ENCODE data around the gene TBC1D14.

Gene TBC1D14

DNA sequence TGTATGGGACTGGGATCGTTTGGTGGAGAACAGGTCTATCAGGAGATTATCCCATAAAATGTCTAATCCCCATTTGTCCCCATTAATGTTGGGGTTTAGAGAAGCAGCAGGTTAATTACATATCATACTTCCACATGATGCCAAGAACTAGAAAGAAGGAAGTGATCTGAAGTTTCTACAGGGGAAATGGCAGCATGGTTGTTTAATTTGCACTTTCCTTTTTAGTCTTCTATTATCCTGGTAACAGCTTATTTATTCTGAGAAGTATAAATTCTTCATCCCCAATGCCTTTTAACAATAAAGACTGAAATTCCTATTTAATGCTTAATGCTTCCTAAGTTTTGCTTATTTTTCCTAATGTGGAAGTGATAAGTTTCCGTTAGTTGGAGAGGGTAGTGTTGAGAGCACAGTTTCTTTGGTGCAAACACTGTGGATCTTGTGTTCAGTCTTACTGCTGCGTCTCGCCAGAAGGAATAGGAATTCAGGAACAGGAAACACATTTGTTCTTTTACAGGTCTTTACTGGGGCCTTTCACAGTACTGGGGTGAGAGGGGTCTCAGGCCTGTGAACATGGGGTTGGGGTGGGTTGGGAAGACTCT is 74.0 kb downstream of the TBC1D14 start:
- no peaks in the 10 kb centered on the region for H3K36me3 ChIP-seq (ENCODE audit: control insufficient read depth, insufficient read depth, low read length)
- H3K9ac ChIP-seq (ENCODE audit: low read length), result no peak overlapping the region
- no peak overlapping the region for H3K4me3 ChIP-seq (ENCODE audit: low read depth, low read length)
- H3K9me3 ChIP-seq (ENCODE audit: control insufficient read depth, insufficient read depth, low read depth, low read length), result no peaks in the 10 kb centered on the region
- no peak overlapping the region for H3K27ac ChIP-seq (ENCODE audit: low read depth, low read length)
- no peaks in the 10 kb centered on the region for H3K27me3 ChIP-seq (ENCODE audit: control insufficient read depth, insufficient read depth, low read length)
- H3K4me1 ChIP-seq (ENCODE audit: control insufficient read depth, insufficient read depth, low read length), result peaks cover 20% of the 10 kb centered on the region

DNA sequence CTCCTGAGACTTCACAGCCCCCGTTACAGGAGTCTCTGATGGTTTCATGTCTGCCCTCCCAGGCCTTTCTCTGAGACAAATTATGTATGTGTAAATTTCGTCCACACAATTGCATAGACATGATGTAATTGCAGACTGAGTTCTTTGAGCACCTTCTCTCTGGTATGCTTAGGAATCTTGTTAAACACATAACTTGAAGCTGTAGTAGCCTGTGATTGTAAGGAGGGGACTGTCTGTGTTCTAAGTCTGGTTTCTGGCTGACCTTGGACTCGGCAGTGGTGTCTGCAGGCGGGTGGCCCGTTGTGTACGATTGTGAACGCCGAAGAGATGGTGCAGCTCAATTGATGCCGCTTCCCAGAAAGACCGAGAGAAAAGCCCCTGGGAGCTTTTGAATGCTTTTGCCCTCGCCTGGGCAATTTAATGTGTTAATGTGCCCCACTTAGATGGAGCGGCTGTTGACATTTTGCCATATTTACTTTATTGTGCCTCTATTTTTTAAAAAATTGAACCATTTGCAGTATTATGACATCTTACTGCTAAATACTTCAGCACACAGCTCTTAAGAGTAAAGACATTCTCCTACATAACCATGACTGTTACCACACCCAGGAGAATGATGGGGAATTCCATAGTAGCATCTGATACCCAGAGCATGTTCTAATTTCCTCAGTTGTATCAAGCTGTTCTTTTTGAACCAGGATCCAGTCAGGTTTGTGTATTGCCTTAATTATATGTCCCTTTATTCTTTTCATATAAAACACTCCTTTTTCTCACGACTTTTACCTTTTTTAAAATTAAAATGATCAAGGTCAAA is 75.2 kb downstream of the TBC1D14 start:
- Histone ChIP-seq H3K36me3 (ENCODE audit: control insufficient read depth, insufficient read depth, low read length) (no peaks in the 10 kb centered on the region), H3K9ac (ENCODE audit: low read length) (no peak overlapping the region), H3K9me3 (ENCODE audit: control insufficient read depth, insufficient read depth, low read depth, low read length) (no peaks in the 10 kb centered on the region), H3K4me3 (ENCODE audit: low read depth, low read length) (no peak overlapping the region), H3K4me1 (ENCODE audit: control insufficient read depth, insufficient read depth, low read length) (peaks cover 27% of the 10 kb centered on the region), H3K27me3 (ENCODE audit: control insufficient read depth, insufficient read depth, low read length) (no peaks in the 10 kb centered on the region), H3K27ac (ENCODE audit: low read depth, low read length) (no peak overlapping the region)

DNA sequence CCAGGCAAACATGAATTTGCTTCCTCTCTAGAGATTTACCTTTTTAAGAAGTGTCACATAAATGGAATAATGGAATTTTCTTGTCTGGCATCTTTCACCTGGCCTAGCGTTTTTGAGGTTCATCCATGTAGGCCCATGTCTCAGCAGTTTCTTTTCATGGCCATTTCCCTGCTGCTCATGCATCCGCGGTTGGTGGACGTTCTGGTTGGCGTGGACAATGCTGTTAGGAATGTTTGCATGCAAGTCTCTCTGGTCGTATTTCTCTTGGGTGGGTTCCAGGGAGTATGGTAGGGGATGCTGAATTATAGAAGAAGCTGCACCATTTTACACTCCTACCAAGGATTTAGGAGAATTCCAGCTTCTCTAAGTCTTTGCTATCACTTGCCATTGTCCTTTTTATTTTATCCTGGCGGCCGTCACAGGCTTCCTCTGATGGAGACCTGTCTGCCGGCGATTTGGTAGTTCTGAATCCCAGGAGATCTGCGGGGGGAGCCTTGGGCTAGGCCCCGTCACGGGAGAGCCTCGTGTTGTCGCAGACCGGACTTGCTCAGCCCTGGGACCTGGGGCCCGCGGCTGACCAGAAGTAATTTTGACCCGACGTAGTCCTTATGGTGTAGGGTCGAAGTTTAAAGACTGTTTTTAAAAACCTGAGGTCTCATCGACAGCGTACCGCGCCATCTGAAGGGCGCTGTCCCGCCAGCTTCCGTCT is 76.6 kb downstream of the TBC1D14 start:
- peak overlapping the region; percentile 55; the same call in 1 of the 2 replicates for H3K27ac ChIP-seq (ENCODE audit: low read depth, low read length)
- peak overlapping the region; percentile 90 for H3K4me3 ChIP-seq (ENCODE audit: low read depth, low read length)
- H3K4me1 ChIP-seq (ENCODE audit: control insufficient read depth, insufficient read depth, low read length), result peaks cover 28% of the 10 kb centered on the region
- H3K36me3 ChIP-seq (ENCODE audit: control insufficient read depth, insufficient read depth, low read length), result peaks cover 4% of the 10 kb centered on the region; the same call in 1 of the 2 replicates
- H3K27me3 ChIP-seq (ENCODE audit: control insufficient read depth, insufficient read depth, low read length), result no peaks in the 10 kb centered on the region
- H3K9me3 ChIP-seq (ENCODE audit: control insufficient read depth, insufficient read depth, low read depth, low read length), result no peaks in the 10 kb centered on the region
- peak overlapping the region; percentile 85 for H3K9ac ChIP-seq (ENCODE audit: low read length)

DNA sequence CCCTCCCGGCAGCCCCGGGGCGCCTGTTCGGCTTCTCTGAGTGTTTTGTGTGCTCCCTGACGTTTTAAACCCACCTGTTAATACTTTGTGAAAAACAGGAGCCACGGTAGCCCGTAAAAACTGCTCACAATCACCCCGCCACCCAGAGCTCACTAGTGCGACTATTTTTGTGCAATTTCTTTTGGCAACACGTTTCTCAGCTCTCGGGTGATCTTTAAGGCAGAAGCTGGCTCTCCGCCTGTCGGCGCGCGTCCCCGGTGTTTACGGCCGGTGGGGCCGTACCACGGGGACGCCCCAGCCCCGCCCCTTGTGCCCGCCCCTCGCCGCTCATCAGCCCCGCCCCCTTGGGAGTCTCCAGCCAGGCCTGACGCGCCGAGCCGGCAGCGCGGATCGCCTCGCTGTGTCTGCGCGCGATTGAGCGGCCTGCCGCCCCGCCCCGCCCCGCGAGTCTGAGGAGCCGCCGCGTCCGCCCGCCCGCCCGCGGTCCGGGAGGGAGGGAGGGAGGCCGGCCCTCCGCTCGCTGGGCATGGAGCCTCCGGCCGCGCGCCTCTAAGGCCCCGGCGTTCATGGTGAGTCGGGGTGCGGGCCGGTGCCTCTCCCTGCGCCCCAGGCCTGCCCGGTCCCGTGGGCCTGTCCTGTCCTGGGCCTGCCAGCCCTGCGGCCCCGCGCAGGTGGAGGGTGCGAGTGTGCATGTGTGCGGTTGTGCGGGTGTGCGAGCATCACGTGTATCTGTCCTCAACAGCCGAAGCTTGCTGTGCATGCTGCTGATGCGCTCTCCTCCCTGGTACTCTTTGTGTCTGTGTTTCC is 77.4 kb downstream of the TBC1D14 start:
- Histone ChIP-seq H3K27ac (ENCODE audit: low read depth, low read length) (peak overlapping the region; percentile 66; the same call in 1 of the 2 replicates), H3K27me3 (ENCODE audit: control insufficient read depth, insufficient read depth, low read length) (no peaks in the 10 kb centered on the region), H3K9ac (ENCODE audit: low read length) (peak overlapping the region; percentile 87), H3K9me3 (ENCODE audit: control insufficient read depth, insufficient read depth, low read depth, low read length) (no peaks in the 10 kb centered on the region), H3K4me1 (ENCODE audit: control insufficient read depth, insufficient read depth, low read length) (peaks cover 28% of the 10 kb centered on the region), H3K4me3 (ENCODE audit: low read depth, low read length) (peak overlapping the region; percentile 92), H3K36me3 (ENCODE audit: control insufficient read depth, insufficient read depth, low read length) (peaks cover 6% of the 10 kb centered on the region; the same call in 1 of the 2 replicates)

DNA sequence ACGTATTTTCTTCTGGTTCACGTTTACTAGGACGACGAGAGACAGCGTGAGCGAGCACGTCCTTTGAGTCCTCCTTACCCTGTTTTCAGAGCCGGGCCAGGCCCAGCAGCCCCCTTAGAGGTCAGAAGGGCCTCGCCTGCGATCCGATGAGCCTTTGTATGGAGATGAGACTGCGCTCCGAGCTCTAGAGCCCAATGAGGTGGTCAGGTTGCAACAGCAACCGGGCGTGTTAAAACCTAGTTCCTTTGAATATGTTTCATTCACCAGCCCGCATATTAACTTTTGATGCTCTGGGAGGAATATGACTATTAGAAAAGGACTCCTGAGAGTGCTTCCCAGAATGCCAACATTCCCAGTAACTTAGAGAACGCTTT is 77.9 kb downstream of the TBC1D14 start:
- no peaks in the 10 kb centered on the region for H3K9me3 ChIP-seq (ENCODE audit: control insufficient read depth, insufficient read depth, low read depth, low read length)
- H3K36me3 ChIP-seq (ENCODE audit: control insufficient read depth, insufficient read depth, low read length), result peaks cover 12% of the 10 kb centered on the region
- peak overlapping the region; percentile 66; the same call in 1 of the 2 replicates for H3K27ac ChIP-seq (ENCODE audit: low read depth, low read length)
- H3K4me1 ChIP-seq (ENCODE audit: control insufficient read depth, insufficient read depth, low read length), result peaks cover 28% of the 10 kb centered on the region
- peak overlapping the region; percentile 92 for H3K4me3 ChIP-seq (ENCODE audit: low read depth, low read length)
- peak overlapping the region; percentile 87 for H3K9ac ChIP-seq (ENCODE audit: low read length)
- no peaks in the 10 kb centered on the region for H3K27me3 ChIP-seq (ENCODE audit: control insufficient read depth, insufficient read depth, low read length)

DNA sequence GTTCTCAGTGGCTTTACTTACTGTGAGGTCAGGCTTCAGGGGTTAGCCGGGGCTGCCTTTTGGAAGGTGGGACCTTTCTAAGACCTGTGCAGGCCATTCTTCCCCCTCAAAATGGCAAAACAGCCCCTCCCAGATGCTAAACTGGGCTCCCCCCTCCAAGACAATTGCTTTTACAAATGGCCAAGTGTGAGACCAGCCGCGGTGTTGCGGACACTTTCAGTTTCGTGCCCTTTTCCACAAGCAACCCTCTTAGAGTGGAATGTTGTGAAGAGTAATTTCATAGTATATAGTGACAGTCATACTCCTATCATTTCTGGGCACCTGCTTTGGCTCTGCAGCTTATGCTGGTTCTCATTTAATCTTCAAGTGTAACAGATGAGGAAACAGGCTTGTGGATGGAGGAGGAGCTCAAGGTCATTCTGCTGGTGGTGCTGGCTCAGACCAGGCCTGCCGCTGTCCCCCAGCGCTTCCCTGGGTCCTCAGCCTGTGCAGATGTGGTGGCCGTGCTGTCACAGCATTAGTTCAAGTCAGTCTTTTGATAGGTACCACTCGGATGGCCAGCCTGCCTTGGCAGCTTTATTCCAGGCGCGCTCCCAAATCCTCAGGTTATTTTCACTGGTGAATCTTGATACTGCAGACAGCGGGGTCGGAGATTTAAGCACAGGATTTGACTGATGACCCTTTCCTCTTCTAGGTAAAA is 78.5 kb downstream of the TBC1D14 start:
- H3K27ac ChIP-seq (ENCODE audit: low read depth, low read length), result no peak overlapping the region
- H3K4me1 ChIP-seq (ENCODE audit: control insufficient read depth, insufficient read depth, low read length), result peaks cover 28% of the 10 kb centered on the region
- H3K27me3 ChIP-seq (ENCODE audit: control insufficient read depth, insufficient read depth, low read length), result no peaks in the 10 kb centered on the region
- peak overlapping the region; percentile 92 for H3K4me3 ChIP-seq (ENCODE audit: low read depth, low read length)
- H3K9me3 ChIP-seq (ENCODE audit: control insufficient read depth, insufficient read depth, low read depth, low read length), result no peaks in the 10 kb centered on the region
- H3K9ac ChIP-seq (ENCODE audit: low read length), result peak overlapping the region; percentile 87
- peaks cover 14% of the 10 kb centered on the region for H3K36me3 ChIP-seq (ENCODE audit: control insufficient read depth, insufficient read depth, low read length)

DNA sequence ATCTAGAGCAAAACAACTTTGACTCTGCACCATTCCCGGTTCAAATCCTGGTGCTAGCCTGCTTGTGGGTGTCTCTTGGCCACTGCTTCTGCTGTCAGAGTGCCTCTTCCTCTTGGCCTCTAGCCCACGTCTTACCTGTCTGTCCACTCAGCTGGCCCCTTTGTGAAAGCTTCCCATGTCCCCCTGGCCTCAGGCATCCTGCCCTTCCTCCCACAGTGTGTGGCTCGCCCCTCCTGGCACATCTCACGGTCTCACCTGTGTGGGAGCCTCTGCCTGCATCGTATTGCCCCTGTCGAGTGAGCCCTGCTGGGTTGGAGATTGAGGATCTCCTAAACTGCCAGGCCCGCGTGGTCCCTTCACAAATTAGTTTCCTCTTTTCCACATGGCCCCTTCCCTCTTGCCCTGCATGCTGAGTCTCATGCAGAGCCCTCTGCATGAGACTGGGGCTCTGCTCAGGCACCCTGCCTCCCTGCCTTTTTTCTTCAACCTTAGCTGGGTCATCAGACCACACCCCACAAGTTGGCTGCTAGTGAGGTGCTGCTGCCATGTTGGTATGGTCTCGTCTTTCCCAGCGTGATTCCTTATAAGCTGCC is 79.8 kb downstream of the TBC1D14 start:
- no peak overlapping the region for H3K27ac ChIP-seq (ENCODE audit: low read depth, low read length)
- H3K4me1 ChIP-seq (ENCODE audit: control insufficient read depth, insufficient read depth, low read length), result peaks cover 28% of the 10 kb centered on the region
- H3K4me3 ChIP-seq (ENCODE audit: low read depth, low read length), result no peak overlapping the region
- H3K27me3 ChIP-seq (ENCODE audit: control insufficient read depth, insufficient read depth, low read length), result no peaks in the 10 kb centered on the region
- H3K9ac ChIP-seq (ENCODE audit: low read length), result no peak overlapping the region
- no peaks in the 10 kb centered on the region for H3K9me3 ChIP-seq (ENCODE audit: control insufficient read depth, insufficient read depth, low read depth, low read length)
- H3K36me3 ChIP-seq (ENCODE audit: control insufficient read depth, insufficient read depth, low read length), result peaks cover 21% of the 10 kb centered on the region

DNA sequence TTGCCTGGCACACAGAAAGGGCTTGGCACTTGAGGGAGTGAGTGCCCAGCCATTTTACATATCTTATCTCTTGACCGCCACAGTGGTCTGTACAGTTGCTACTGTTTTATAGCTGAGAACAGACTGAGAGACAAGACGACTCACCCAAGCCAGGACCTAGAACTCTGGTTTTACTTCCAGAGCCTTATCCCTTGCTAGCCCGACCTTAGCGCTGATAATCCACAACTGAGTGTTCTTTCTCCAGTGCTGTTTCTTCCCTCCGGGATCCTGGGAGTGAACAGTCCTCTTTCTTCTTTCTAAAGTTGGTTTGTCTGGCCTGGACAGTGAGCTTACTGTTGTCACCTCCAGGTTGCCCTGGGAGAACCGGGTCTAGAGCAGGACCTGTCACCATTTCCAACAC is 81.0 kb downstream of the TBC1D14 start:
- no peak overlapping the region for H3K4me3 ChIP-seq (ENCODE audit: low read depth, low read length)
- H3K36me3 ChIP-seq (ENCODE audit: control insufficient read depth, insufficient read depth, low read length), result peaks cover 27% of the 10 kb centered on the region
- H3K4me1 ChIP-seq (ENCODE audit: control insufficient read depth, insufficient read depth, low read length), result peaks cover 24% of the 10 kb centered on the region
- no peak overlapping the region for H3K27ac ChIP-seq (ENCODE audit: low read depth, low read length)
- H3K9ac ChIP-seq (ENCODE audit: low read length), result no peak overlapping the region
- H3K9me3 ChIP-seq (ENCODE audit: control insufficient read depth, insufficient read depth, low read depth, low read length), result no peaks in the 10 kb centered on the region
- no peaks in the 10 kb centered on the region for H3K27me3 ChIP-seq (ENCODE audit: control insufficient read depth, insufficient read depth, low read length)

DNA sequence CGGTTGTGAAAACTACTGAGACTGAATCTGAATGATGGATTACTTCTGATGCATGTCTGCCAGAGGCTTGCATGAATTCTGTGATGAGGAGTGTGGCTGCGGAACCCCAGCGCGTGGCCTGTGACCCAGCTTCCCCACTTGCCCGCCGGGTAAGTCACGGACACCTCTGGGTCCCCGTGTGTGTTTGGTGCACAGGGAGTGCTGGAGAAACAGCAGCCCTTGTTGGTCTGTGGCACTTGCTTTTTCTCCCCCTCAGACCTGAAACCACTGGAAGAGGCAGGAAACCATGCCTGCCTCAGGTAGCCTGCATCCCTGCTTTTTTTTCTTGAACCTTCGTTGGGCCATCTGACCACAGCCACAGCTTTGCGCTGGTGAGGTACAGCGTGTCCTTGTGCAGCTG is 81.6 kb downstream of the TBC1D14 start:
- H3K27ac ChIP-seq (ENCODE audit: low read depth, low read length), result no peak overlapping the region
- no peak overlapping the region for H3K4me3 ChIP-seq (ENCODE audit: low read depth, low read length)
- no peaks in the 10 kb centered on the region for H3K27me3 ChIP-seq (ENCODE audit: control insufficient read depth, insufficient read depth, low read length)
- H3K36me3 ChIP-seq (ENCODE audit: control insufficient read depth, insufficient read depth, low read length), result peaks cover 31% of the 10 kb centered on the region
- H3K4me1 ChIP-seq (ENCODE audit: control insufficient read depth, insufficient read depth, low read length), result peaks cover 18% of the 10 kb centered on the region
- no peaks in the 10 kb centered on the region for H3K9me3 ChIP-seq (ENCODE audit: control insufficient read depth, insufficient read depth, low read depth, low read length)
- no peak overlapping the region for H3K9ac ChIP-seq (ENCODE audit: low read length)

Data from HUES6 (cell line).